ENCODE results near the gene CGRRF1.

The CGRRF1 gene

DNA sequence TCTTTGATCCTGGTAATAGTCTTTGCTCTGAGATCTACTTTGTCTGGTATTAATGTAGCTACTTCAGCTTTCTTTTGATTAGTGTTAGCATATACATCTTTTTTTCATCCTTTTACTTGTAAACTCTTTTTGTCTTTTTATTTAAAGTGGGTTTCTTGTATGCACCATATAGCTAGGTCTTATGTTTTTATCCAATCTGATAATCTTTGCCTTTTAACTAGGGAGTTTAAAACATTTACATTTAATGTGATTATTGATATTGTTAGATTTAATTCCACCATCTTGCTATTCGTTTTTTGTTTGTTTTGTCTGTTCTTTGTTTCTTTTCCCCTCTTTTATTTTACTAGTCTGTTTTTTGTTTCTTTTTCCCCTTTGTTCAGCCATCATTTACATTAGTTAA lies 6.0 kb downstream of the CGRRF1 start:
- no peak for DNase-seq
- H3K27ac ChIP-seq (ENCODE audit: insufficient read depth in 1 of 2, low read depth in 1 of 2, low read length in 2 of 2, poor library complexity in 1 of 2, severe bottlenecking in 2 of 2) = no peak overlapping the region
- no CpG with 5 or more reads among the region's 1 CpG for WGBS (ENCODE audit: insufficient coverage)
- H3K4me1 ChIP-seq (ENCODE audit: control extremely low read depth in 1 of 4, control insufficient read depth in 4 of 4, insufficient read depth in 4 of 4, low read length in 3 of 4) = peaks cover 0 to 5% (median 5%) of the 10 kb centered on the region in 4 experiments
- ChIA-PET POLR2A (no interaction called here), CTCF (interaction anchor here (0.7 to 1.3 kb wide), 4 partner anchors 8 to 22 kb away, joined by 3 to 4 read pairs (median 3); no protein-coding TSS in a partner anchor)
- H3K9me3 ChIP-seq (ENCODE audit: control extremely low read depth in 1 of 5, control insufficient read depth in 4 of 5, insufficient read depth in 2 of 5, low read depth in 1 of 5, low read length in 4 of 5) = peaks cover 0 to 18% (median 1%) of the 10 kb centered on the region in 5 experiments
- H3K27me3 ChIP-seq (replicated peaks in 2 of 5; ENCODE audit: control insufficient read depth in 4 of 5, insufficient read depth in 5 of 5, low read length in 4 of 5) = no peaks in the 10 kb centered on the region
- peaks cover 0 to 11% (median 2%) of the 10 kb centered on the region in 4 experiments for H3K36me3 ChIP-seq (ENCODE audit: control insufficient read depth in 4 of 4, insufficient read depth in 4 of 4, low read length in 3 of 4)
- H3K4me3 ChIP-seq (ENCODE audit: control insufficient read depth in 1 of 7, extremely low read depth in 1 of 7, insufficient read depth in 4 of 7, low read depth in 2 of 7, low read length in 6 of 7) = no peak overlapping the region

DNA sequence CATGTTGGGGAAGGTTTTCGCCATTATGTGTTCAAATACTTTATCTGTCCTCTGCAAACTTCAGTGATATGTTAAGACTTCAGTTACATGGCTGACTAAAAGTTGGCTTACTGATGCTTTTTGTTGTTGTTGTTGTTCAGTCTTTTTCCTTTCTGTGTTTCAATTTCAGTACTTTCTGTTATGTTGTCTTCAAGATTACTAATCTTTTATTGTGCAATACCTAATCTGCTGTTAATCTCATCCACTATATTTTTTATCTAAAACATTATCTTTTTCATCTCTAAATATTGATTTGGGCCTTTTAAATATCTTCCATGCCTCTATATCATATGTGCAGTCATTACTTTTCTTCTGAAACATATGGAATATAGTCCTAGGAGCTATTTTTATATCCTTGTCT lies 7.0 kb downstream of the CGRRF1 start:
- Histone ChIP-seq H3K4me1 (ENCODE audit: control extremely low read depth in 1 of 4, control insufficient read depth in 4 of 4, insufficient read depth in 4 of 4, low read length in 3 of 4) (no peaks in the 10 kb centered on the region), H3K36me3 (ENCODE audit: control insufficient read depth in 4 of 4, insufficient read depth in 4 of 4, low read length in 3 of 4) (peaks cover 0 to 11% (median 2%) of the 10 kb centered on the region in 4 experiments), H3K9me3 (ENCODE audit: control extremely low read depth in 1 of 5, control insufficient read depth in 4 of 5, insufficient read depth in 2 of 5, low read depth in 1 of 5, low read length in 4 of 5) (peaks cover 0 to 18% (median 1%) of the 10 kb centered on the region in 5 experiments), H3K27ac (ENCODE audit: insufficient read depth in 1 of 2, low read depth in 1 of 2, low read length in 2 of 2, poor library complexity in 1 of 2, severe bottlenecking in 2 of 2) (no peak overlapping the region), H3K4me3 (ENCODE audit: control insufficient read depth in 1 of 7, extremely low read depth in 1 of 7, insufficient read depth in 4 of 7, low read depth in 2 of 7, low read length in 6 of 7) (no peak overlapping the region), H3K27me3 (replicated peaks in 2 of 5; ENCODE audit: control insufficient read depth in 4 of 5, insufficient read depth in 5 of 5, low read length in 4 of 5) (no peaks in the 10 kb centered on the region)
- POLR2A ChIA-PET = no interaction called here
- WGBS (ENCODE audit: insufficient coverage) = 100% methylated on average over 1 of the region's 1 CpG
- DNase-seq = no peak
- CTCF ChIA-PET = interaction anchor here (1.3 kb wide), 1 partner anchor 23 kb away, joined by 3 read pairs; no protein-coding TSS in a partner anchor

DNA sequence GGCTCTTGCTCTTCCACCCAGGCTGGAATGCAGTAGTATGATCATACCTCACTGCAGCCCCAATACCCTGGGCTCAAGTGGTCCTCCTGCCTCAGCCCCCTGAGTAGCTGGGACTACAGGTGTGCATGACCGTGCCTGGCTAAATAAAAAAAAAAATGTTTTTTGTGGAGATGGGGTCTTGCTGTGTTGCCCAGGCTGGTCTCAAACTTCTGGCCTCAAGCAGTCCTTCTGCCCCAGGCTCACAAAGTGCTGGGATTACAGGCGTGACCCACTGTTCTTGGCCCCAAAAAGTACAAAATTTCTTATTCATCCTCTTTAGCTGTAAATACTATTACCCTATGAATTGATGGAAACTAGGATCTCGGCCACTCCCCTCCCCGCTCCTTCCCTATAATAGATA lies 14.7 kb downstream of the CGRRF1 start:
- WGBS (ENCODE audit: insufficient coverage) = 100% methylated on average over 2 of the region's 4 CpGs
- no peak for DNase-seq
- Histone ChIP-seq H3K27ac (ENCODE audit: insufficient read depth in 1 of 2, low read depth in 1 of 2, low read length in 2 of 2, poor library complexity in 1 of 2, severe bottlenecking in 2 of 2) (no peak overlapping the region), H3K27me3 (replicated peaks in 2 of 5; ENCODE audit: control insufficient read depth in 4 of 5, insufficient read depth in 5 of 5, low read length in 4 of 5) (no peaks in the 10 kb centered on the region), H3K4me1 (ENCODE audit: control extremely low read depth in 1 of 4, control insufficient read depth in 4 of 4, insufficient read depth in 4 of 4, low read length in 3 of 4) (no peaks in the 10 kb centered on the region), H3K36me3 (ENCODE audit: control insufficient read depth in 4 of 4, insufficient read depth in 4 of 4, low read length in 3 of 4) (peaks cover 10 to 30% (median 13%) of the 10 kb centered on the region in 4 experiments), H3K9me3 (ENCODE audit: control extremely low read depth in 1 of 5, control insufficient read depth in 4 of 5, insufficient read depth in 2 of 5, low read depth in 1 of 5, low read length in 4 of 5) (no peaks in the 10 kb centered on the region), H3K4me3 (ENCODE audit: control insufficient read depth in 1 of 7, extremely low read depth in 1 of 7, insufficient read depth in 4 of 7, low read depth in 2 of 7, low read length in 6 of 7) (no peak overlapping the region)
- CTCF ChIA-PET = no interaction called here
- POLR2A ChIA-PET = no interaction called here

DNA sequence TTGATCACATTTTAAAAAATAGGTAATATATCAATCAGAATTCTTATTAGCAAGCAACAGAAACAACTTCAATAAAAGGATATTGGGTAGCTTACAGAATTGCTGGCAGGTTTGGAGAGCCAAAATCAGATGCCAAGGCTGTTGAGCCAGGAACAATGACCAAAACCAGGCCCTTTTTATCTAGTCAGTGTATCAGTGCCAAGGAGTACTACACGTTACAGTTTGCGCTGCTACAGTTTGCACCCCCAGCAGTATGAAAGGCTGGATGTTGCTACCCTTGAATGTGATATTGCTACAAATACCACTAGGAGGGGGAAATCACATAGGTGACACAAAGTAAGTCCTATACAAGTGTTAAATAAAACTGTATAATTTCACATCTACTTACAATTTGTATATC lies 19.3 kb downstream of the CGRRF1 start:
- H3K9me3 ChIP-seq (ENCODE audit: control extremely low read depth in 1 of 5, control insufficient read depth in 4 of 5, insufficient read depth in 2 of 5, low read depth in 1 of 5, low read length in 4 of 5) = no peaks in the 10 kb centered on the region
- WGBS (ENCODE audit: insufficient coverage) = no CpG with 5 or more reads among the region's 2 CpGs
- POLR2A ChIA-PET = no interaction called here

DNA sequence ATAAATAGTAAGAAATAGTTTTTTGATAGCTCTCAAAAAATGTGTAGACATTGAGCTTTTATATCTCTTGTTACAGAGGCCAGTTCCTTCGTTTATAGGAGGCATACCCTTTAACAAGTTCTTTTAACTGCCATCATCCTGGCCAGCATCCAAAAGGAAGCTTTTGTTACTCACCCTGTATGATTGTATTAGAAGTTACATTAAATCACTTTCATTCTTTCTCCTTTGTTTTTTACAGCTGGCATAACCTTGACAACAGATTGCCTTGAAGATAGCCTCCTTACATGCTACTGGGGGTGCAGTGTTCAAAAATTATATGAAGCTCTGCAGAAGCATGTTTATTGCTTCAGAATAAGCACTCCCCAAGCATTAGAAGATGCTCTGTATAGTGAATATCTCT lies 20.1 kb downstream of the CGRRF1 start:
- ChIA-PET CTCF (interaction anchor here (1.4 kb wide), 1 partner anchor 21 kb away, joined by 3 read pairs; no protein-coding TSS in a partner anchor), POLR2A (no interaction called here)
- Histone ChIP-seq H3K36me3 (ENCODE audit: control insufficient read depth in 4 of 4, insufficient read depth in 4 of 4, low read length in 3 of 4) (peaks cover 0 to 23% (median 9%) of the 10 kb centered on the region in 4 experiments), H3K4me3 (ENCODE audit: control insufficient read depth in 1 of 7, extremely low read depth in 1 of 7, insufficient read depth in 4 of 7, low read depth in 2 of 7, low read length in 6 of 7) (no peak overlapping the region), H3K9me3 (ENCODE audit: control extremely low read depth in 1 of 5, control insufficient read depth in 4 of 5, insufficient read depth in 2 of 5, low read depth in 1 of 5, low read length in 4 of 5) (no peaks in the 10 kb centered on the region), H3K4me1 (ENCODE audit: control extremely low read depth in 1 of 4, control insufficient read depth in 4 of 4, insufficient read depth in 4 of 4, low read length in 3 of 4) (no peaks in the 10 kb centered on the region), H3K27me3 (replicated peaks in 2 of 5; ENCODE audit: control insufficient read depth in 4 of 5, insufficient read depth in 5 of 5, low read length in 4 of 5) (no peaks in the 10 kb centered on the region), H3K27ac (ENCODE audit: insufficient read depth in 1 of 2, low read depth in 1 of 2, low read length in 2 of 2, poor library complexity in 1 of 2, severe bottlenecking in 2 of 2) (no peak overlapping the region)
- DNase-seq = peak in 2 of 3 donors; percentile 19 to 43
- WGBS (ENCODE audit: insufficient coverage) = no CpG with 5 or more reads among the region's 1 CpG

More for the DNA sequence above, 19.3 kb downstream of the CGRRF1 start:
- H3K27ac ChIP-seq (ENCODE audit: insufficient read depth in 1 of 2, low read depth in 1 of 2, low read length in 2 of 2, poor library complexity in 1 of 2, severe bottlenecking in 2 of 2) = no peak overlapping the region
- no peaks in the 10 kb centered on the region for H3K4me1 ChIP-seq (ENCODE audit: control extremely low read depth in 1 of 4, control insufficient read depth in 4 of 4, insufficient read depth in 4 of 4, low read length in 3 of 4)
- no peak for DNase-seq
- no peaks in the 10 kb centered on the region for H3K27me3 ChIP-seq (replicated peaks in 2 of 5; ENCODE audit: control insufficient read depth in 4 of 5, insufficient read depth in 5 of 5, low read length in 4 of 5)
- CTCF ChIA-PET = interaction anchor here (1.0 to 1.4 kb wide), 2 partner anchors 20 to 38 kb away, joined by 3 read pairs; no protein-coding TSS in a partner anchor
- no peak overlapping the region for H3K4me3 ChIP-seq (ENCODE audit: control insufficient read depth in 1 of 7, extremely low read depth in 1 of 7, insufficient read depth in 4 of 7, low read depth in 2 of 7, low read length in 6 of 7)
- peaks cover 6 to 27% (median 10%) of the 10 kb centered on the region in 4 experiments for H3K36me3 ChIP-seq (ENCODE audit: control insufficient read depth in 4 of 4, insufficient read depth in 4 of 4, low read length in 3 of 4)

DNA sequence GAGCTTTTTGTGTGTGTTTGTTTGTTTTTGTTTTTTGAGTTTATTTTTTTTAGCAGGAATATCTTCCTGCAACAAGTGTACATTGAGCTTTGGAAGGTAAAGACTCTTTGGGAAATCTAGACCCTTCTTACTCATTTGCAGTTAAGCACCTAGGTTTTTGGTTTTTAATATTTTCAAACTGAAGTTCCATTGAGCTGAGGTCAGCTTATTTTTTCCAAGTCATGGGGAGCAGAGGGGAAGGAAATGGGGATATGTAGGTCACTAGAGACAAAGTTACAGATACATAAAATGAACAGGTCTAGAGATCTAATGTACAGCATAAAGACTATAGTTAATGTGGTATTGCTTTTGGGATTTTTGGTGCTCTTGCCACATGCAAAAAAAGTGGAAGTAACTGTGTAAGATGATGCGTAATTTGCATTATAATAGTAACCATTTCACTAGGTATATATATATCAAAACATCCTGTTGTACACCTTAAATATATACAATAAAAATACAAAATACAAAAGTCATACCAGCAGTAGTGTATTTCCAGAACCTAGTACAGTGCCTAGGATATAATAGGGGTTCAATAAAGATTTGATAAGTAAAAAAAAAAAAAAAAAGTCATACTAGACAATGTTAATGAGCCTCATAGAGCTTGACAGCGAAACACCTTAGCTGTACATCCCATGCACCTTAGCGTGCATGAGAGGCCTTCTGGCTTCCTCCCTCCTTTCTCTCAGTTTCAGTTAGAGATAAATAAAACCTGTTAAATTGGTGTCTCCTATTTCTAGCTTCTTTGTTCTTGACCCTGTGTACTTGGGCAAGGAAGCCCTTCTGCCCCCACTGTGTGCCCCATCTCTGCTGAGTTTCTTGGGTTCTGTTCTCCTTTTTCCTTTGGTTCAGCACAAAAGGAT lies 22.7 kb downstream of the CGRRF1 start:
- no peaks in the 10 kb centered on the region for H3K4me1 ChIP-seq (ENCODE audit: control extremely low read depth in 1 of 4, control insufficient read depth in 4 of 4, insufficient read depth in 4 of 4, low read length in 3 of 4)
- peaks cover 0 to 12% (median under 1%) of the 10 kb centered on the region in 4 experiments for H3K36me3 ChIP-seq (ENCODE audit: control insufficient read depth in 4 of 4, insufficient read depth in 4 of 4, low read length in 3 of 4)
- H3K9me3 ChIP-seq (ENCODE audit: control extremely low read depth in 1 of 5, control insufficient read depth in 4 of 5, insufficient read depth in 2 of 5, low read depth in 1 of 5, low read length in 4 of 5) = no peaks in the 10 kb centered on the region
- 100% methylated on average over 1 of the region's 3 CpGs for WGBS (ENCODE audit: insufficient coverage)
- H3K4me3 ChIP-seq (ENCODE audit: control insufficient read depth in 1 of 7, extremely low read depth in 1 of 7, insufficient read depth in 4 of 7, low read depth in 2 of 7, low read length in 6 of 7) = no peak overlapping the region
- CTCF ChIA-PET = interaction anchor here (1.1 kb wide), 1 partner anchor 169 kb away, joined by 3 read pairs; no protein-coding TSS in a partner anchor
- POLR2A ChIA-PET = interaction anchor here (0.6 kb wide), 1 partner anchor 14 kb away, joined by 3 read pairs; no protein-coding TSS in a partner anchor
- H3K27me3 ChIP-seq (replicated peaks in 2 of 5; ENCODE audit: control insufficient read depth in 4 of 5, insufficient read depth in 5 of 5, low read length in 4 of 5) = no peaks in the 10 kb centered on the region
- no peak overlapping the region for H3K27ac ChIP-seq (ENCODE audit: insufficient read depth in 1 of 2, low read depth in 1 of 2, low read length in 2 of 2, poor library complexity in 1 of 2, severe bottlenecking in 2 of 2)
- no peak for DNase-seq

DNA sequence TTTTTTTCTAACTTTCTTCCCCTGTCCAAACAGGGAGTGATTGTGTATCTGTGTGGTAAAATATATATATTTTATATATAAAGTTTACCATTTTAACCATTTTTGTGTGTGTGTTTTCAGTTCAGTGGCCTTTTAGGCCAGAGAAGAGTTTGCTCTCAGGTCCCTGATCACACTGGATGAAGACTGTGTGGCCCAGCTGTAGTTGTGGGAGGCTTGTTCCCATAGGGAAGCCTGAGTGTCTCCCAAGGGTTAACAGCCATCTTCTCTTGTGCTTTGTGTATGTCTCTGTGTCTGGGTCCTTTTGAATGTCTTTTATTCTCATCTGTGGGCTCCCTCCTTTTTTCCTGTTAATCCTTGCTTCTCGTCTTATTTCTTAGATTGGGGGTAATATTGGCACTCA lies 23.4 kb downstream of the CGRRF1 start:
- WGBS (ENCODE audit: insufficient coverage) = no CpG with 5 or more reads among the region's 1 CpG
- H3K27ac ChIP-seq (ENCODE audit: insufficient read depth in 1 of 2, low read depth in 1 of 2, low read length in 2 of 2, poor library complexity in 1 of 2, severe bottlenecking in 2 of 2) = no peak overlapping the region
- H3K36me3 ChIP-seq (ENCODE audit: control insufficient read depth in 4 of 4, insufficient read depth in 4 of 4, low read length in 3 of 4) = peaks cover 1 to 12% (median 2%) of the 10 kb centered on the region in 4 experiments
- no peaks in the 10 kb centered on the region for H3K9me3 ChIP-seq (ENCODE audit: control extremely low read depth in 1 of 5, control insufficient read depth in 4 of 5, insufficient read depth in 2 of 5, low read depth in 1 of 5, low read length in 4 of 5)
- CTCF ChIA-PET = no interaction called here
- H3K4me1 ChIP-seq (ENCODE audit: control extremely low read depth in 1 of 4, control insufficient read depth in 4 of 4, insufficient read depth in 4 of 4, low read length in 3 of 4) = no peaks in the 10 kb centered on the region
- H3K27me3 ChIP-seq (replicated peaks in 2 of 5; ENCODE audit: control insufficient read depth in 4 of 5, insufficient read depth in 5 of 5, low read length in 4 of 5) = no peaks in the 10 kb centered on the region
- DNase-seq = no peak
- H3K4me3 ChIP-seq (ENCODE audit: control insufficient read depth in 1 of 7, extremely low read depth in 1 of 7, insufficient read depth in 4 of 7, low read depth in 2 of 7, low read length in 6 of 7) = no peak overlapping the region
- POLR2A ChIA-PET = no interaction called here
